ENCODE measurements around the gene OR2M2. TPM values are rescaled to one million over a fixed set of nuclear protein-coding genes. Genes with fewer than 3 reads are reported as not detected.

OR2M2 gene
- total and polyA plus RNA-seq, 2 of the 4 experiments (the other 2 are of a cell fraction): not detected

DNA sequence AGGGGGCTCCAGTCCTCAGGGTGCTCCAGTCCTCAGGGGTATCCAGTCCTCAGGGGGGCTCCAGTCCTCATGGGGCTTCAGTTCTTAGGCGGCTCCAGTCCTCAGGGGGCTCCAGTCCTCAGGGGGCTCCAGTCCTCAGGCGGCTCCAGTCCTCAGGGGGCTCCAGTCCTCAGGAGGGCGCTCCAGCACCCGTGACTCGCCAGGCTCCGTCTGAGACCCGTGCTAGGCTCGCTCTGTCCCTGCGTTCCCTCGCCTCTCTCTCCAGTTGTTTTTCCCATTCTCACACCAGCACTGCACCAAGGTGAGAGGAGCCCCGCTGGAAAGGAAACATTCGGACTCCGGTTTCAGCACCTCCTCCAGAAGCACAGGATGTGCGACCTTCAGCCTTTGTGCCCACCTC lies 9.4 kb upstream of the OR2M2 start:
- H4K5ac ChIP-seq (ENCODE audit: low read depth, low read length): no peak overlapping the region
- no peaks in the 10 kb centered on the region for H3K36me3 ChIP-seq (ENCODE audit: control insufficient read depth, insufficient read depth, low read length)
- H3K23ac ChIP-seq (ENCODE audit: low read depth, low read length): no peak overlapping the region
- intact Hi-C loops (cut with micrococcal nuclease): no loop called here
- no peak overlapping the region for H2AFZ ChIP-seq (replicated peaks; ENCODE audit: low read length, poor library complexity)
- H3K14ac ChIP-seq (replicated peaks; ENCODE audit: low read depth, low read length): no peak overlapping the region
- no peaks in the 10 kb centered on the region for H3K79me1 ChIP-seq (ENCODE audit: low read depth in 1 of 2, low read length in 2 of 2)
- H3K27ac ChIP-seq (ENCODE audit: insufficient read depth, low read length): no peak overlapping the region
- H3K18ac ChIP-seq (ENCODE audit: low read depth, low read length): no peak overlapping the region
- H3K4me1 ChIP-seq (ENCODE audit: control insufficient read depth, insufficient read depth, low read length): no peaks in the 10 kb centered on the region
- no peak overlapping the region for H3K9ac ChIP-seq (ENCODE audit: low read depth, low read length)
- no peak overlapping the region for H2BK20ac ChIP-seq (ENCODE audit: low read depth, low read length)
- no peak overlapping the region for H3K56ac ChIP-seq (ENCODE audit: extremely low read depth, insufficient read depth, low read length)
- DNase-seq (no peak), ATAC-seq (ENCODE audit: low read depth) (no peak)
- peaks cover 5% of the 10 kb centered on the region for H3K9me3 ChIP-seq (ENCODE audit: control insufficient read depth, insufficient read depth, low read length)
- no peak overlapping the region for H2BK120ac ChIP-seq (ENCODE audit: low read depth, low read length)
- no TSS peak for BruUV-seq (replicated peaks)
- no peak overlapping the region for H2BK15ac ChIP-seq (ENCODE audit: low read depth, low read length)
- H3K9me1 ChIP-seq (ENCODE audit: insufficient read depth, low read length): no peaks in the 10 kb centered on the region
- H3K4me3 ChIP-seq (ENCODE audit: insufficient read depth, low read depth, low read length): no peak overlapping the region
- H2AK9ac ChIP-seq (replicated peaks; ENCODE audit: low read depth, low read length, poor library complexity): no peak overlapping the region
- no peak overlapping the region for H3K4me2 ChIP-seq (ENCODE audit: low read depth, low read length)
- TF ChIP-seq, protein P1, sequence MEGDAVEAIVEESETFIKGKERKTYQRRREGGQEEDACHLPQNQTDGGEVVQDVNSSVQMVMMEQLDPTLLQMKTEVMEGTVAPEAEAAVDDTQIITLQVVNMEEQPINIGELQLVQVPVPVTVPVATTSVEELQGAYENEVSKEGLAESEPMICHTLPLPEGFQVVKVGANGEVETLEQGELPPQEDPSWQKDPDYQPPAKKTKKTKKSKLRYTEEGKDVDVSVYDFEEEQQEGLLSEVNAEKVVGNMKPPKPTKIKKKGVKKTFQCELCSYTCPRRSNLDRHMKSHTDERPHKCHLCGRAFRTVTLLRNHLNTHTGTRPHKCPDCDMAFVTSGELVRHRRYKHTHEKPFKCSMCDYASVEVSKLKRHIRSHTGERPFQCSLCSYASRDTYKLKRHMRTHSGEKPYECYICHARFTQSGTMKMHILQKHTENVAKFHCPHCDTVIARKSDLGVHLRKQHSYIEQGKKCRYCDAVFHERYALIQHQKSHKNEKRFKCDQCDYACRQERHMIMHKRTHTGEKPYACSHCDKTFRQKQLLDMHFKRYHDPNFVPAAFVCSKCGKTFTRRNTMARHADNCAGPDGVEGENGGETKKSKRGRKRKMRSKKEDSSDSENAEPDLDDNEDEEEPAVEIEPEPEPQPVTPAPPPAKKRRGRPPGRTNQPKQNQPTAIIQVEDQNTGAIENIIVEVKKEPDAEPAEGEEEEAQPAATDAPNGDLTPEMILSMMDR (conservative IDR thresholded peaks at IDR 0.05; ENCODE audit: low read depth, low read length): no peak
- TF ChIP-seq RFX5 (IDR thresholded peaks at IDR 0.05; ENCODE audit: low read depth, low read length) (no peak), RCOR1 (IDR thresholded peaks at IDR 0.05; ENCODE audit: insufficient replicate concordance, low read length) (no peak), POLR2A (IDR thresholded peaks at IDR 0.05; ENCODE audit: low read depth, low read length) (no peak), MXI1 (IDR thresholded peaks at IDR 0.05; ENCODE audit: borderline replicate concordance, low read depth, low read length) (no peak), MAFK (IDR thresholded peaks at IDR 0.05; ENCODE audit: low read depth, low read length) (no peak), BHLHE40 (IDR thresholded peaks at IDR 0.05; ENCODE audit: low read depth, low read length) (no peak), CEBPB (IDR thresholded peaks at IDR 0.05; ENCODE audit: low read depth, low read length) (no peak), CHD1 (IDR thresholded peaks at IDR 0.05; ENCODE audit: low read depth, low read length) (no peak), NFE2L2 (IDR thresholded peaks at IDR 0.05; ENCODE audit: low read depth, low read length) (no peak), FOS (IDR thresholded peaks at IDR 0.05; ENCODE audit: low read depth, low read length) (no peak), MAZ (IDR thresholded peaks at IDR 0.05; ENCODE audit: borderline replicate concordance, low read depth, low read length) (no peak), SMC3 (IDR thresholded peaks at IDR 0.05; ENCODE audit: low read depth, low read length) (no peak), RAD21 (IDR thresholded peaks at IDR 0.05; ENCODE audit: low read length) (no peak)
- TF ChIP-seq, protein P2, sequence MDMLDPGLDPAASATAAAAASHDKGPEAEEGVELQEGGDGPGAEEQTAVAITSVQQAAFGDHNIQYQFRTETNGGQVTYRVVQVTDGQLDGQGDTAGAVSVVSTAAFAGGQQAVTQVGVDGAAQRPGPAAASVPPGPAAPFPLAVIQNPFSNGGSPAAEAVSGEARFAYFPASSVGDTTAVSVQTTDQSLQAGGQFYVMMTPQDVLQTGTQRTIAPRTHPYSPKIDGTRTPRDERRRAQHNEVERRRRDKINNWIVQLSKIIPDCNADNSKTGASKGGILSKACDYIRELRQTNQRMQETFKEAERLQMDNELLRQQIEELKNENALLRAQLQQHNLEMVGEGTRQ (IDR thresholded peaks at IDR 0.05; ENCODE audit: low read depth, low read length): no peak
- TF ChIP-seq, protein P3, sequence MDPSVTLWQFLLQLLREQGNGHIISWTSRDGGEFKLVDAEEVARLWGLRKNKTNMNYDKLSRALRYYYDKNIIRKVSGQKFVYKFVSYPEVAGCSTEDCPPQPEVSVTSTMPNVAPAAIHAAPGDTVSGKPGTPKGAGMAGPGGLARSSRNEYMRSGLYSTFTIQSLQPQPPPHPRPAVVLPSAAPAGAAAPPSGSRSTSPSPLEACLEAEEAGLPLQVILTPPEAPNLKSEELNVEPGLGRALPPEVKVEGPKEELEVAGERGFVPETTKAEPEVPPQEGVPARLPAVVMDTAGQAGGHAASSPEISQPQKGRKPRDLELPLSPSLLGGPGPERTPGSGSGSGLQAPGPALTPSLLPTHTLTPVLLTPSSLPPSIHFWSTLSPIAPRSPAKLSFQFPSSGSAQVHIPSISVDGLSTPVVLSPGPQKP (IDR thresholded peaks at IDR 0.05; ENCODE audit: borderline replicate concordance, low read depth, low read length): no peak
- H4K20me1 ChIP-seq (ENCODE audit: insufficient read depth, low read length): no peaks in the 10 kb centered on the region
- no peaks in the 10 kb centered on the region for H3K27me3 ChIP-seq (ENCODE audit: control insufficient read depth, insufficient read depth, low read length)
- in situ Hi-C loops (cut with MboI; ENCODE audit: low sequenced_read_pairs): no loop called here
- no peak overlapping the region for H3K4ac ChIP-seq (ENCODE audit: low read depth, low read length)
- H4K8ac ChIP-seq (ENCODE audit: low read depth in 2 of 2, low read length in 2 of 2): no peak overlapping the region
- WGBS, 2 experiments (ENCODE audit: extremely low coverage in 2 of 2, insufficient read length in 1 of 2): 80% methylated on average over 4 of the region's 14 CpGs; no CpG with 5 or more reads in 1 of the 2 experiments
- POLR2A ChIA-PET (ENCODE audit: unreplicated experiment): no interaction called here
- dilution Hi-C loops (cut with HindIII; ENCODE audit: low sequenced_read_pairs, unreplicated experiment): no loop called here
- CTCF ChIA-PET: no interaction called here
- no peak overlapping the region for H2BK5ac ChIP-seq (ENCODE audit: low read depth, low read length, poor library complexity, severe bottlenecking)
- no peak overlapping the region for H2AK5ac ChIP-seq (ENCODE audit: low read depth, low read length)
- no peak overlapping the region for H4K91ac ChIP-seq (ENCODE audit: insufficient read depth, low read depth, low read length)
